HG02571 (cell line): ENCODE measurements around the gene RESP18.

Experiments
- ATAC-seq: cut with Tn5 transposase; IDR thresholded peaks from one replicate; pipeline ENCODE4 v1.9.1; 2021; ENCODE audit warnings: mild to moderate bottlenecking, moderate library complexity; ENCODE audit not compliant: unreplicated experiment

RESP18 gene

DNA sequence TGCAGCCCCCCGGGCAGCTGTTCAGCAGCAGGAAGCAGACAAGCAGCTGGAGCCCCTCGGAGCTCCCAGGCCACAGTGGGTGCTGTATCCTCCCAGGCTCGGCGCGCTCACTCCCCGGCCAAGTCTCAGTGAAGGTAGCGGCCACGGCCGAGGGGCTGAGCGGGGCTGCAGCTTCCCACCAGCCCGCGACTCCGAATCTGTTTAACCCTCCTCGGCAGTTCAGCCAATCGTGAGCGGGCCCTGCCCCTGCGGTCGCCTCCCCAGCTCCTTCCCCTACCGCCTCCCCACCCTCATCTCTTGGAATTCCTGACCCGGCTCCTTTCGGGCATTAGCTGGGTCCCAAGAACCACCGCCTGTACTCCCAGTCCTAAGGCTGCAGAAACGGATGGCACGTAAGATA lies at the start of gene RESP18:
TSS of gene RESP18 (minus strand) at position 203 of the 400 bp plus-strand sequence.
- no peak for ATAC-seq

DNA sequence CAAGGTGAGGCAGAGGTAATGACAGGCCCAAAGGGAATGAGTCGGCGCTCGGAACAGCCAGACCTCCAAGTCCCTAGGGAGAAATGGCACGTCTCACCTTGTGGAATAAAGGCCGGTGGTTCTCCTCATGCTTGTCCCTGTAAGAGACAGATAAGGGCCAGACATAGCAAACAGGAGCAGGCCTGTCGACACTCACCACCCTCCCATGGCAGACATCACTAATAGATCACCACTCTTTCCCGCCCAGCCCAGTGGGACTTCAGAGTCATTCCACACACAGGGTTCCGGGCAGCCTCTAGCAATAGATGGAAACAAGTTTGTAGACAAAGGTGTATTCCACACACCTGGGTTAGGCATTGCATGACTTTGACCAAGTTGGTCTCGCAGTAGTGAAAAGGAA lies 48.9 kb upstream of the RESP18 start:
- ATAC-seq, result no peak

DNA sequence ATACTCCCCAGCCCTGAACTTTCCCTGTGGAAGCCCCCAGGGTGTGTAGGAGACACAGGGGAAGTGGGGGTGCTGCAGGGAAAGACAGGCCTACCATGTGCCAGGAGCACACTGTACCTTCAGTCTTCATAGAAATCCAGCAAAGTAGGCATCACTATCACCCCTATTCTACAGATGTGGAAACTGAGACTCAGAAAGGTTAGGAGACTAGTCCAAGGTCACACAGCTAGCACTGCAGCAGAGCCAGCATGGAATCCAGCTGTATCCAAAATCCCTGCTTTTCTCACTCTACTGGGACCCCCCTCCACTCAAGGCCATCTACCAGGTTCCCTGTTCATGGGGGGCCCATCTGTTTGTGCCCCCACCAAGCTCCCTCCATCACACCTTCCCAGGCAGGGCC lies 48.4 kb upstream of the RESP18 start:
- no peak for ATAC-seq

DNA sequence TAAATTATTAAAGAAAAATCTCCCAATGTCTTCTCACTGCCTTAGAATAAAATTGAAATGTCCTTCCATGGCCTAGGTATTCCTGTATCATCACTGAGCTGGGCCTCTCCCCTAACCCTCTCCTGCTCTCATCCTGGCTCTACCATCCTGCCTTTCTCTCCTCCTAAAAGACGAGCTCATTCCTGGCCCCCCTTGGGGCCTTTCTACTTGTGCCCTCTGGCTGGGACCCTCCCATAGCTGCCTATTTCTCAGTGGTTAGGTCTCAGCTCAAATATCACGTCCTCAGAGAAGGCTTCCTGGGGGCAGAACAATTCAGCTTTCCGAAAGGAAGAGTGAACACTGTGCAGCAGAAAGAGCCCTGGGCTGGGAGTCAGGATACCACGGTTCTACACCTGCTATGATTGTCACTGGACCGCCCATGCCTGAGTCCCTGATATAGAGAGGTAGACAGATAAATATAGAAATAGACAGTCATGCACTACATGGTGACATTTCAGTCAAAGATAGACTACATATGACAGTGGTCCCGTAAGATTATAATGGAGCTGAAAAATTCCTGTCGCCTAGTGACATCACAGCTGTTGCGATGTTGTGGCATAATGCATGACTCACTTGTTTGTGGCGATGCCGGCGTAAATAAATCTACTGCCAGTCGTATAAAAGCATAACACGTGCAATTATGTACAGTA lies 45.8 kb upstream of the RESP18 start:
- no peak for ATAC-seq

DNA sequence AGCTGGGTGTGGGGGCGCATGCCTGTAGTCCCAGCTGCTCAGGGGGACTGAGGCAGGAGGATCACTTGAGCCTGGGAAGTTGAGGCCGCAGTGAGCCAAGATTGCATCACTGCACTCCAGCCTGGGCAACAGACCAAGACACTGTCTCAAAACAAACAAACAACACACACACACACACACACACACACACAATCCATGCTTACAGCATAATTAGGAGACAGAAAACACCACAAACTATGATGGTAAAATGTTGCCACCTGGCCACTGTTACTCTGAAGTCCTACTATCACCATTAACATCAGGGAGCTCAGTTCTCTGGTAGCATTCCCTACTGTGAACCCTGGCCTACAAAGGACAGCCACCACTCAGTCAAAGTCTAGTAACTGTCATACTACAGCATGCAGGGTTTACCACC lies 36.9 kb upstream of the RESP18 start:
- ATAC-seq, result no peak

DNA sequence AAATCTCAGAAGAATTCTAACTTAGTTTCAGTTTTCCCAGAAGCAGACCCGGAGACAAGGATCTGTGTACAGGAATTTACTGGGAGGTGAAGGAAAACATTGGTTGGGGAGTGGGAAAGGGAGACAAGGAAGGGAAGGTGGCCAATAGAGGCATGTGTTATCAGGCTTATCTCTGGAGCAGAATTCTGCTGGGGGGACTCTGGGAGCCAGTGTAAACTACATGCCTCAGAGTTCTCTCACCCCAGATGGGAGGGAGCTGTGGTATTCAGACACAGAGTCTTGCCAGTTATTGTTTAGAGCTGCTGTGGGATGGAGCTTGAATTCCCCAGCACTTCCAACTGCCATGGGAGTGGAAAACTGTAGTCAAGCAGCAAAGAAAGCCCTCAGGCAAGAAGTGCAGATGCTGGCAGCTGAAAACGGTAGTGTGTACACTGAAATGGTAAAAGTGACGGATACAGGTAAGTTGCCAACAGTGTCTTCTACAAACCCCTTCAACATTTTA lies 36.2 kb upstream of the RESP18 start:
- no peak for ATAC-seq

DNA sequence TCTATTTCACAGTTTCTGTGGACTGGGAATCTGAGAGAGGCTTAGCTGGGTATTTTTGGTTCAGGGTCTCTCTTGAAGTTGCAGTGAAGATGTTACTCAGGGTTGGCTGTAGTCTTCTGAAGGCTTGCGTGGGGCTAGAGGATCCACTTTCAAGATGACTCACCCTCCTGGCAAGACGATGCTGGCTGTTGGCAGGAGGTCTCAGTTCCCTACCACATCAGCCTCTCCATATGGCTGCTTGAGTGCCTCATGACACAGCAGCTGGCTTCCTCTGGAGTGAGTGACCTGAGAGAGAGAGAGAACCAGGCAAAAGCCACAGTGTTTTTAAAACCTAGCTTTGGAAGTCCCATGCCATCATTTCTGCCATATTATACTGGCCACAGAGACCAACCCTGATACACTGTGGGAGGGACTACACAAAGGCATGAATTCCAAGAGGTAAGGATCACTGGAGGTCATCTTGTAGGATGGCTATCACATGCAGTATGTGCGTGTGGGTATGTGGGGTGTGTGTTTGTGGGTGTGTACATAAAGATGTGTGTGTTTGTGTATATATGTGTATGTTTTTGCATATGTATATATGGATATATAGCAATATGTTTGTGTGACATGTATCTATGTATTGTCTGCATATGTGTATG lies 30.1 kb upstream of the RESP18 start:
- peak; percentile 71 for ATAC-seq

DNA sequence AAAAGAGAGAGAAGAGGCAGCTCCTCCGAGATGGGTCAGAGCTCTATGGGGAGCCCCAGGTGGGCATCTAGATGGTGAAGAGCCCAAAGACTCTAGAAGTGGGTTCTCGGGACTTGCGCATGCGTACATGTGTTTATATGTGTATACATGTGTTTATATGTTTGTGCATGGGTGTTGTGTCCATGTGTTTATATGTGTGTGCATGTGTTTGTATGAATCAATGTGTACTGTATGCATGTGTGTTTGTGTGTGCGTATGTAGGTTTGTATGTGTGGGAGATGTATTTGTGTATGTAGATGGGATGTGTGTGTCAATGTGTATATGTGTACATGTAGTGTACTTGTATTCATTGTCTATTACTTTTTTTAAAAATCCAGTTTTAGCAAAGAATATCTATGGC lies 29.5 kb upstream of the RESP18 start:
- no peak for ATAC-seq

DNA sequence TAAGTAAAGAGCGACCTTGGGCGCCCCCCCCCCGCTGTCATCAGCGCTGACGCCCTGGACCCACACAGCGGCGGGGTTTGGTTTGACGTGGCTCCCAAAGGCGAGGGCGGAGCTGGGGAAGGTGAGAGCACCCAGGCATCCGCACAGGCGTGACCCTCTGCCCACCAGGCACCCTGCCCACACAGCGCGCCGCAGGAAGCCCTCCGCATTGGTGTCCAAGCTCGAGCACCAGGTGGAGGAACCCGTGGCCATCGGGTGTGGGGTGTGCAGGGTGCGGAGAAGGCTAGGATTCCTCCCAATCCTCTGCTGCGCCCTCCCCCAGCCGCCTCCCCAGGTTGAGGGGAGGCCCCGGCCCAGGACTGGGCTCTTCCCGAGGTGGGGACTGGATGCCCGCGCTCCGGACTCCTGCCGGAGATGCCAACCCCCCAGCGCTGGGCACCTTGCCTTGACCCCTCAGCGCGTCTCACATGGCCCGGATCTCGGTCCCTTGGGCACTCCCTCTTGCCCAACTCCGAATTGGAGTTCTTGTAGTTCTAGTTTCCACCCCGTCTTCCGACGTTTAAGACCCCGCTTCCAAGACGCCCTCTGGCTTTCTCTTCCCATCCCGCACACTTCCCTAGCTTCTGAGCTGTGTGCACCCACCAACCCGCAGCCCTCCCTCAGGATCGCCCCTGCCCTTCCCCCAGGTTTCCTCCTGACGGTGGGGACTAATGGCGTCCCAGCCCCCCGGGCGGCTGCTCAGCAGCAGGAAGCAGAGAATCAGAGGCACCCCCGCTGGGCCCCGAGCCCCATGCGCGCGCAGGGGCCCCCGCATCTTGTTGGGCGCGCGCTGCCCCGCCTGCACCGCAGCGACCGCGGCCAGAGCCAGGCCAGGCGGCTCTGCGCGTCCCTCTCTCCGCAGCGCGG lies 25.9 kb upstream of the RESP18 start:
- ATAC-seq, result no peak

DNA sequence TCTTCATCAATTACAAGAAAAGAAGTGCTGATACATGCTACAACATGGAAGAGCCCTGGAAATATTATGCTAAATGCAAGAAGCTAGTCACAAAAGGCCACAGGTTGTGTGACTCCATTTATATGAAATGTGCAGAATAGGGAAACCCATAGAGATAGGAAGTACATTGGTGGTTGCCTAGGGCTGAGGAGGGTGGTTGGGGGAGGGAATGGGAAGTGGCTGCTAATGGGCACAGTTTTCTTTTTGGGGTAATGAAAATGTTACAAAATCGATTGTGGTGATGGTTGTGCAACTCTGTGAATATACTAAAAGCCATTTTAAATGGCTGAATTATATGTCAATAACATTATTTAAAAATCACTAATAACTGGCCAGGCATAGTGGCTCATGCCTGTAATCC lies 24.3 kb upstream of the RESP18 start:
- no peak for ATAC-seq

DNA sequence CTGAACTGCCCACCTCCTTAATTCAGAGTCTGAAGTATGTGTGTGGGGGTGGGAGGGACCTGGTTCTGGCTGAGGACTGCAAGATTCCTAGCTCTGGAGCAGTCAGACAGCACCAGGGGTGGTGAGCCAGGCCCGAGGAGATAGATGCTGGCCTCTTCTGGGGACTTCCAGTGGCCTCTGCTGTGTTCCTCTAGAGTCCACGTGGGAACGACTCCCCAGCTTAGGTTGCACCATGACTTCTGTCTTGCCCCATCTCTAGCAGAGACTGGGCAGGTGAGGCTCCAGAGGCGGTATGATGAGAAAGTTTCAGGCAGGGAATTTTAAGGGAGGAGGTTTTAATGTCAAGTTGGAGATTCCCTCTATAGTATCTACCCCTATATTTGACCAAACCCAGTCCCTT lies 22.0 kb upstream of the RESP18 start:
- no peak for ATAC-seq

DNA sequence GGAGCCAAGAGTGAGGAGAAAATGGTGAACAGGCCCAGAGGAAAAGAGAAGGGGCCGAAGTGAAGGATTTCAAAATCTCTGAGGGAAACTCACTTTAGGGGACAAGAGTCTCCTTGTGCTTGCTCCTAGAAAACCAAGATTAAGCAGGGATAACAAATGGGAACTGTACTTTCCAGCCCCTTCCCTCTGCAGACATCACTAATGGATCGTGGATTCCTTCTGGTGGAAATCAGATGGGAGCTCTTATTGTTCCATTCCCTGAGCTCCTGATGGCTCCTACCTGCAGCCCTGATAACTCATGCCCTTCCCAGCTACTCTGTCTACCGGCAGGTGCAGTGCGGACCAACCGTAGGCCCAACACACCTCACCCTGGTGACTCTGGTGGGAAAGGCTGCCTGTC lies 20.6 kb upstream of the RESP18 start:
- no peak for ATAC-seq

DNA sequence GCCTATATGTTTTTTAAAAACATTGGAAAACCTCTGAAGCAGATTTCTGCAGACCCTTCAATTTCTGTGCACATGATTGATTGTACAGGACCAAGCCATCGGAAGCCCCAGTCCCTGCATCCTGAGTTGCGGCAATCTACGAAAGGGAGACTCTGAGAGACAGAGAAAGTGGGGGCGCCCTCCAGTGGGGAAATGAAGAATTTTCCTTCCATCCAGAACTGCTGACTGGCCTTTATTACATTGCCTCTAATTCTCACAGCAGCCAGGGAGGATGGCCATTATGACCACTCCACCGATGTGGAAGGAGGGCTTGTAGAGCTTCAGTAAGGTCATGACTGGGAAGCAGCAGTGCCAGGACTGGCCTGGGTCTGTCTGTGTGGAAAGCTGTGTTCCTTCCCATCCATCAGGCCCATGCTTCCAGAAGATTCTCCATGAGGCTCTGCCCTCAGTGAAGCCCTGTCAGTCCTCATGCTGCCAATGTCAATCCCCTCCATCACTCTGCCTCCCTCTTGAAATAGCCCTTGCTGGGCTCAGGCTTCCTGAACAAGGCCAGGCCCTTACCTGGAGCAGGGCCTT lies 20.0 kb upstream of the RESP18 start:
- no peak for ATAC-seq

DNA sequence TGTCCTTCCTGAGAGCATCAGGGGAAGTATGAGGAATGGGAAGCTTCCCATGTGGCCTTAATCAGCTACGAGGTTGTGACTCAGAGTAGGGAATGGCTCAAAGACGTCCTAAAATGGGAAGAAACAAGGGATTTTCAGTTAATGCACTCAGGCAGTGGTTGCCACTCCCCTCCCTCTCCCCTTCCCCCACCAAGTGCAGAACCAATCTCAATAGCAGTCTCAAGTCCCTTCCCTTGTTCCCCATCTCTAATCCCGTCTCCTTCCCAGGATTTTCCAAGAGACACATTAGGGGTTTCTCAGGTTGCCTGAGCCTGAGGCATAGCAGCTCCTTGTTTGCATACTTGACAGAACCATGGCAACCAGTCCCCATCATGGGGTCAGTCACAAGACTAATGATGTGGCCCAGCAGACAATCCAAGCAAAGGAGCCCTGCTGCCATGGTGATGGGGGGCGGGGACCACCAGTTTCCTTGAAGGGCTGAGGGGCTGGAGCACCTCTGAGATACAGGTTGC lies 18.2 kb upstream of the RESP18 start:
- ATAC-seq, result no peak

DNA sequence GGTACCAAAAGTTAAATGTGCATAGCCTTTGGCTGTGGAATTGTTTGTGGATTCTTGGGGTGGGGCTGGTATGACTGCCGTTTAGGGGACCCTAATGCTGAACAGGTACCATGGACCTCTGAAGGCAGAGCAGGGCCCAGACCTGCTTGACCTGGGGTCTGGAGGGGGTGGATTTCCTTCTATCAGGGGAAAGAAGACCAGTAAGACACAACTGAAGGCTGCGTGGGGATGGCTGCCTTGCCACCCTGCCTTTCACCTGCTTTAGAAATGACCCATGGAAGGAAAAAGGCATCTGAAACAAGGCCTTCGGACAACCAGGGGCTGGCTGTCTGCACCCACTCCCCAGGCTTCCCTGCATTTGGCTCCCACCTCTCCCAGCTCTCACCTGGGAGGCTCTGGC lies 17.7 kb upstream of the RESP18 start:
- ATAC-seq, result no peak

DNA sequence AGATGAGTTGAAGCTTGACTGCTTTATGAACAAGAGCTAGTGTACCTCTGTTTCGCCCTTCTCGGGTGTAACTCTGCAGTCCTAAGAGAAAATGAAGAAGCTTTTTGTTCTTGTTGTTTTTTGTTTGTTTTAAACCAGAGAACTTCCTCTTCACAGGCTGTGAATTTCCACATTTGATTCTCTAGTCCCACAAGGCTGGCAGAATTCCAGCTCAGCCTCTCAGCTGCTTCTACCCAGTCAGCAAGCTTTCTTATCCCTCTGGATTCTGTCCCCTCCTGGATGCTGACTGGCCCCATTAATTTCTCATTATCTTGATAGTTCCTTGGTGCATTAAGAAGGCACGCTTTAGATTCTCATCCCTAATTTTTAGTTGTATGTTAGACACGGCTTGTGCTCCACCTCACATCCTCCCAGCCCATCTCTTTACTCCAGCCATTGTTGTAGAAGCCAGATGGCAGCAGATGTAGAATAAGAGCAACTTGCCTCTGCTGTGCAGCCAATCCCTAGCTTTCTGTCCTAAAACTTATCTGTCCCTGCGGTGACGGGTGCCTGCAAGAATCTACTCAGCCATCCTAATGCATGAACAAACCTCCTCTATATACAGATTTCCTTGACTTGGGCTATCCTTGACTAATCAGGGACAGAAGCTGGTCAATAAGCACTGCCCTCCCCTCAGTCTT lies 12.3 kb upstream of the RESP18 start:
- no peak for ATAC-seq

DNA sequence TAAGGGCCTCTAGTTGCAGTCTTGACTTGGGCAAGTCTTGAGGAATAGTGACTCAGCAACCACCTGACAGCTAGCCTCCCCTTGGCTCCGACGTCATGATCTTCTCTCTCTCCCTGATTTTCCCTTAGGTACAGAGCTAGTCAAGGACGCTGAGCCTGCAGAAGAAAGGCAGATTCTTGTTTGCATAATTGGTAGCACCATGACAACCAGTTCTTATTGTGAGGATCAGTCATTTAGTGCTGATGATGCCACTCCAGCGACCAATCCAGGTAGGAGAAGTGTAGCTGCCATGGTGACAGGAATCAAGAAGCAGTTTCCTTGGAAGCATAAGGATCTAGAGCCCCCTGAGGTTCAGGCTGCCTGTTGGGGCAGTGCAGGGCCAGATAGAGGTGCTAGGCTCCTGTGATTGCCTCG lies 2.8 kb upstream of the RESP18 start:
- ATAC-seq, result no peak

DNA sequence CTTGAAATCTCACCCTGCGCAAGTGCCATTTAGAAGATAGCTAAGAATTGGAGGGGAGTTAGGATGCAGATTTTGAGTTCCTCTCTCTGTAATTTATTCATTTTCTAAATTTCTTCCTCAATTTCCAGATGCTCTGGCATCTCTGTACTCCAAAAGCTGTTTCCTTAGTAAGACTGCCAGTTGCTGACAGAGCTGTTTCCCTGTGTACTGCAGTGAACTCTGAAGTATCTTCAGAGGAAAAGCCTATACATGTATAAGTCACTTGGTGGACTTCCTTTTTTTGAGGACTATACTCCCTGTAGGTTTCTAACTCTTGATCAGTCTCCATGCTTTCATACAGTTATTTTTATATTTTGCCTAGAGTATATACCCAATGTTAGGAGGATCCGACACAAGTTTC lies 1.5 kb upstream of the RESP18 start:
- ATAC-seq, result no peak

DNA sequence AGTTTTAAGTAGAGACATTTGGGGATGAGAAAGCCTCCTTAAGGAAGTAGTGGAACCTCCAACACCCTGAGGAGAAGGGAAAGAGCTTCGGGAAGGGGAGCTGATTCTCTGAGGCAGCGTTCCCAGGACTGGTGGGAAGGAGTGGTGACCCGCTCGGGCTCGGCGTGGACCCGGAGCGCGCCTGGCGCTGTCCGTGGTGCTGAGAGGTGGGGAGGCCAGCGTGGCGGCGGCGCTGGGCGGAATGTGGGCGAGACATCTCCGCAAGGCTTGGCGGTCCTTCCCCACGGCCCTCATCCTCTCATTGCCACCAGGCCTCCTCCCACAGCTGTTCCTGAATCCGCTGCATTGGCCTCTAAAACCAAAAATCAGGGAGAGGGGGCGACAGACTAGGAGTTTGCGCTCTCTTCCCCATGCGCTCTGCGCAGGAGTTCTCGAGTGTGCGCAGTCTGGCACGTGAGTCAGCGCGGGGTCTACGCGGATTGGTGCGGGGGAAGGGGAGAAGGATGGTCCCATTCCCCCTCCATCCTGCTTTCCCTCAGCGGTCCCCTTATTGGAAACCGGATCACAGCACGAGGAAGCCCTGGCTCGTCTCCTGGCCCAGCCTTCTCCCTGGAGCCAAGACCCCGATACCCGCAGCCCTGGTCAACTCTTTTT lies 857 bp downstream of the RESP18 start:
- no peak for ATAC-seq

DNA sequence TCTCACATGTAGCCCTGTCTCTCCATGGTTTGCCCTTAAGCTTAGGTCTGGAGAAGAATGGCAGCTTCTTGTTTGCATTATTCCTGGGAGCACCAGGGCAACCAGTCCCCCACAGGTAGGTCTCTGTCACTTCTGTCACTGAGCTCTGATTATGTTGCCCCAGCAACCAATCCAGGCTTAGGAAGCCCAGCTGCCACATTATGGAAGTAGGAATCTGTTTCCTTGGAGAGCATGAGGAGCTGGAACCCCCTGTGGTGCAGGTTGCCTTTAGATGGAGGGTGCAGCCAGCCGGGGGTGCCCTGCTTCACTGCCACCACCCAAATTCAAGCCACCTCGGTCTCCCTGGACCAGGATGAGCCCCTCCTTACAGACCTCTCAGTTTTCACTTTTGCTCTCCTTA lies 4.8 kb downstream of the RESP18 start:
- no peak for ATAC-seq
